OCI-LY7 (cell line): ENCODE data around the gene PLCB2.

Experiments used
- CTCF ChIP-seq: fragments of 200-600 bp; sonication (generic); conservative IDR thresholded peaks from 2 replicates; pipeline ENCODE4 v1.5.1; 2014; ENCODE audit warnings: mild to moderate bottlenecking, antibody characterized with exemption, low read length, moderate library complexity, mixed read lengths
- EZH2phosphoT487 ChIP-seq: fragments of 200-600 bp; sonication (generic); IDR thresholded peaks from 2 replicates; pipeline ENCODE4 v1.6.1; 2018; ENCODE audit warnings: low read depth, borderline replicate concordance, mild to moderate bottlenecking, mixed run types, antibody characterized with exemption, low read length, moderate library complexity, mixed read lengths

DNA sequence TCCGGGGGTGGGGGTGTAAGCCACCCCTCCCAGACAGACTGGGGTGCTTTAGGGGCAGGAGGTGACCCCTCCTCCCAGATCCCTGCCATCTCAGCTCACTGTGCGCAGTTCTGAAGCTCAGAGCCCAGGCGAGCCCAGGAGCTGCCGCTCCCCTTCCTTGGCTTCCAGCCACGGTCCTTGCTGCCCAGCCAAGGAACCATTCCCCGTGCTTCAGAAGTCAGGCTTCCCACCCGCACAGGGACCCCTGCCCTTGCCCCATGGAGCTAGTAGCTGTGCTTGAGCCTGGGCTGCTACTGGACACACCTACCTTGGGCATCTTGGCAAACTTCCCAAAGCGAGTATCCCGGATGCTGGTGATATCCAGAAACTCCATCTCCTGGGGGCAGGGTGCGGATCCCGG is 4.8 kb downstream of the PLCB2 start:
- TF ChIP-seq CTCF (no peak), EZH2phosphoT487 (no peak)
